ENCODE measurements around the gene RUNDC3A. TPM values are rescaled to one million over a fixed set of nuclear protein-coding genes. Genes with fewer than 3 reads are reported as not detected.

Gene RUNDC3A
- total and polyA plus RNA-seq, 2 of the 8 experiments (the other 6 are each of a cell fraction or from before 2014, with no cell fraction given) = 6.4 to 13.8 TPM

GRCh38 chr17:44269535-44270240 is 38.7 kb upstream of the RUNDC3A start:
- 83% methylated on average over 7 of the region's 7 CpGs; no CpG with 5 or more reads in 1 of the 2 experiments for WGBS, 2 experiments (ENCODE audit: extremely low coverage in 1 of 2, insufficient coverage in 1 of 2, insufficient read length in 1 of 2, insufficient replicate concordance in 2 of 2, low coverage in 1 of 2, low lambda C conversion rate in 2 of 2, missing lambda C conversion rate in 1 of 2)

More at GRCh38 chr17:44269535-44270240, 38.7 kb upstream of the RUNDC3A start:
- DNase-seq (ENCODE audit: low read depth in 1 of 2, low spot score in 2 of 2) (no peak), FAIRE-seq (no peak)
- H4K91ac ChIP-seq (replicated peaks; ENCODE audit: insufficient read length, low read length) = no peak overlapping the region
- no peak overlapping the region for H2BK120ac ChIP-seq (replicated peaks; ENCODE audit: low read depth, low read length)
- H3K23ac ChIP-seq (ENCODE audit: insufficient read length) = no peak overlapping the region
- H3K4me1 ChIP-seq (replicated peaks in 1 of 4; ENCODE audit: control insufficient read depth in 3 of 4, insufficient read depth in 4 of 4, low read length in 3 of 4) = peaks cover 0 to 9% (median 3%) of the 10 kb centered on the region in 4 experiments; a peak in 4 of 7 replicates
- no peak overlapping the region for H4K5ac ChIP-seq (ENCODE audit: insufficient read length, low read depth, low read length)
- H3K9ac ChIP-seq (replicated peaks in 1 of 4; ENCODE audit: extremely low read depth in 1 of 4, low read depth in 3 of 4, low read length in 3 of 4) = no peak overlapping the region
- no peak overlapping the region for H4K8ac ChIP-seq (ENCODE audit: extremely low read depth, insufficient read depth, low read length)
- CTCF ChIA-PET (ENCODE audit: partially characterized antibody) = interaction anchor here (0.6 to 1.7 kb wide), 4 partner anchors 9 to 64 kb away, joined by 3 to 4 read pairs (median 4); partner anchors contain the start of gene SLC25A39
- TF ChIP-seq JUN (IDR thresholded peaks at IDR 0.05; ENCODE audit: low read depth, low read length) (no peak), TAF7 (optimal IDR thresholded peaks at IDR 0.05; ENCODE audit: borderline replicate concordance, low read depth, low read length) (no peak), SIN3A (conservative IDR thresholded peaks at IDR 0.05 in 1 of 2, IDR thresholded peaks at IDR 0.05 in 1 of 2; ENCODE audit: low read depth in 1 of 2, low read length in 2 of 2) (no peak), TAF1 (IDR thresholded peaks at IDR 0.05; ENCODE audit: low read depth, low read length) (no peak), ATF3 (IDR thresholded peaks at IDR 0.05; ENCODE audit: insufficient read depth, low read depth, low read length) (no peak), EGR1 (IDR thresholded peaks at IDR 0.05; ENCODE audit: borderline replicate concordance, low read depth, low read length) (no peak), SIRT6 (IDR thresholded peaks at IDR 0.05; ENCODE audit: low read length) (no peak)
- H3K36me3 ChIP-seq (ENCODE audit: control insufficient read depth in 2 of 4, insufficient read depth in 4 of 4, low read length in 3 of 4) = no peaks in the 10 kb centered on the region
- H3K27me3 ChIP-seq (replicated peaks in 1 of 4; ENCODE audit: control insufficient read depth in 3 of 4, extremely low read depth in 1 of 4, insufficient read depth in 3 of 4, low read length in 3 of 4) = no peaks in the 10 kb centered on the region
- no peak overlapping the region for H2BK5ac ChIP-seq (ENCODE audit: low read depth, low read length)
- no peak overlapping the region for H2AK5ac ChIP-seq (ENCODE audit: low read depth, low read length)
- H3K18ac ChIP-seq (ENCODE audit: extremely low read depth, low read length) = no peak overlapping the region
- no peak overlapping the region for H3K56ac ChIP-seq (replicated peaks; ENCODE audit: insufficient read length, low read depth, low read length)
- H2BK12ac ChIP-seq (ENCODE audit: low read depth, low read length) = no peak overlapping the region
- H3K4me2 ChIP-seq (ENCODE audit: insufficient read depth in 1 of 2, low read depth in 2 of 2, low read length in 2 of 2) = no peak overlapping the region
- H3K14ac ChIP-seq (ENCODE audit: insufficient read length) = no peak overlapping the region
- no peak overlapping the region for H2BK15ac ChIP-seq (ENCODE audit: low read length)
- H3K27ac ChIP-seq (ENCODE audit: low read depth, low read length) = no peak overlapping the region
- H3K79me1 ChIP-seq (ENCODE audit: low read depth, low read length) = no peaks in the 10 kb centered on the region
- H3K4me3 ChIP-seq (ENCODE audit: extremely low read depth in 1 of 4, insufficient read depth in 2 of 4, low read depth in 3 of 4, low read length in 4 of 4) = no peak overlapping the region
- H3K9me3 ChIP-seq (ENCODE audit: insufficient read depth in 2 of 2, low read depth in 1 of 2, low read length in 1 of 2) = no peaks in the 10 kb centered on the region
- H3K23me2 ChIP-seq (ENCODE audit: low read depth, low read length) = no peaks in the 10 kb centered on the region
- H4K20me1 ChIP-seq (replicated peaks in 1 of 2; ENCODE audit: control insufficient read depth in 1 of 2, insufficient read depth in 2 of 2, low read length in 2 of 2) = no peaks in the 10 kb centered on the region
- H2AFZ ChIP-seq (ENCODE audit: low read length) = no peak overlapping the region
- H3K79me2 ChIP-seq (ENCODE audit: control insufficient read depth in 1 of 2, insufficient read depth in 2 of 2, low read length in 2 of 2) = no peaks in the 10 kb centered on the region
- POLR2A ChIA-PET (ENCODE audit: partially characterized antibody) = interaction anchor here (0.7 to 1.0 kb wide), 2 partner anchors 10 to 46 kb away, joined by 3 read pairs; no protein-coding TSS in a partner anchor
- H3K4ac ChIP-seq (replicated peaks; ENCODE audit: insufficient read length, low read depth, low read length) = no peak overlapping the region
- H2BK20ac ChIP-seq (ENCODE audit: low read length) = no peak overlapping the region
